ENCODE results near the gene HOXD13. TPM values are rescaled to one million over a fixed set of nuclear protein-coding genes. Genes with fewer than 3 reads are reported as not detected.

The HOXD13 gene
- polyA plus RNA-seq, 1 donor from 2014 or later, result not detected

GRCh38 chr2:176100547-176101140 is 8.1 kb downstream of the HOXD13 start:
- Histone ChIP-seq H3K4me2 (ENCODE audit: low read length) (no peak overlapping the region), H3K36me3 (ENCODE audit: insufficient read depth, low read length) (no peaks in the 10 kb centered on the region), H3K9me3 (ENCODE audit: low read length) (peaks cover 7% of the 10 kb centered on the region), H4K20me1 (ENCODE audit: insufficient read depth) (no peaks in the 10 kb centered on the region), H3K27me3 (ENCODE audit: insufficient read depth, low read depth, low read length) (peaks cover 100% of the 10 kb centered on the region), H3K4me3 (ENCODE audit: low read length) (no peak overlapping the region), H2AFZ (ENCODE audit: low read depth, low read length) (no peak overlapping the region), H3K9me2 (ENCODE audit: insufficient read depth, low read length) (no peaks in the 10 kb centered on the region), H3K9ac (ENCODE audit: low read length) (no peak overlapping the region), H3F3A (ENCODE audit: insufficient read depth, low read length, poor library complexity, severe bottlenecking) (no peaks in the 10 kb centered on the region), H3K27ac (ENCODE audit: low read length) (no peak overlapping the region), H3K79me2 (replicated peaks; ENCODE audit: insufficient read depth, low read length) (no peaks in the 10 kb centered on the region)
- TF ChIP-seq CTCF (IDR thresholded peaks at IDR 0.05; ENCODE audit: poor library complexity, severe bottlenecking), result no peak
- TF ChIP-seq POLR2AphosphoS5 (IDR thresholded peaks at IDR 0.05), result peak; percentile 13

GRCh38 chr2:176101216-176101830 is 8.8 kb downstream of the HOXD13 start:
- Histone ChIP-seq H3K9me3 (ENCODE audit: low read length) (peaks cover 7% of the 10 kb centered on the region), H3K36me3 (ENCODE audit: insufficient read depth, low read length) (no peaks in the 10 kb centered on the region), H3K4me2 (ENCODE audit: low read length) (no peak overlapping the region), H4K20me1 (ENCODE audit: insufficient read depth) (no peaks in the 10 kb centered on the region), H3K4me3 (ENCODE audit: low read length) (no peak overlapping the region), H3F3A (ENCODE audit: insufficient read depth, low read length, poor library complexity, severe bottlenecking) (no peaks in the 10 kb centered on the region), H3K9ac (ENCODE audit: low read length) (no peak overlapping the region), H3K27ac (ENCODE audit: low read length) (no peak overlapping the region), H3K27me3 (ENCODE audit: insufficient read depth, low read depth, low read length) (peaks cover 100% of the 10 kb centered on the region), H3K79me2 (replicated peaks; ENCODE audit: insufficient read depth, low read length) (no peaks in the 10 kb centered on the region), H3K9me2 (ENCODE audit: insufficient read depth, low read length) (no peaks in the 10 kb centered on the region), H2AFZ (ENCODE audit: low read depth, low read length) (no peak overlapping the region)
- no peak for TF ChIP-seq REST (IDR thresholded peaks at IDR 0.05; ENCODE audit: borderline replicate concordance)
- no peak for TF ChIP-seq MXI1 (conservative IDR thresholded peaks at IDR 0.05; ENCODE audit: poor library complexity, severe bottlenecking)
- TF ChIP-seq SMC3 (conservative IDR thresholded peaks at IDR 0.05; ENCODE audit: poor library complexity), result no peak
- TF ChIP-seq POLR2AphosphoS5 (IDR thresholded peaks at IDR 0.05), result no peak
- no peak for TF ChIP-seq RAD21 (conservative IDR thresholded peaks at IDR 0.05)
- TF ChIP-seq TAF1 (IDR thresholded peaks at IDR 0.05; ENCODE audit: low read depth), result no peak
- no peak for TF ChIP-seq EP300 (conservative IDR thresholded peaks at IDR 0.05; ENCODE audit: poor library complexity, severe bottlenecking)
- TF ChIP-seq CTCF (IDR thresholded peaks at IDR 0.05; ENCODE audit: poor library complexity, severe bottlenecking), result no peak
- no peak for TF ChIP-seq EZH2 (IDR thresholded peaks at IDR 0.05; ENCODE audit: borderline replicate concordance, insufficient read depth, low read length, poor library complexity, severe bottlenecking)
